ENCODE measurements around the gene MST1. TPM values are rescaled to one million over a fixed set of nuclear protein-coding genes. Genes with fewer than 3 reads are reported as not detected.
"Not testable (repeated sequence)": the region's sequence is repeated elsewhere in the genome, so short reads cannot be mapped to it uniquely, and the experiment has no call there.

The MST1 gene
- total and polyA plus RNA-seq, 9 of the 15 experiments (the other 6 are each of a cell fraction or from before 2014, with no cell fraction given), result 0.08 to 1.8 (median 0.40) TPM

- peaks cover 25% of the 10 kb centered on the region for H3K79me2 ChIP-seq (ENCODE audit: control insufficient read depth, insufficient read depth, low read length)
- ATAC-seq; H3K4me2 ChIP-seq (ENCODE audit: insufficient read depth, low read length); H3K9me1 ChIP-seq (ENCODE audit: control insufficient read depth, insufficient read depth, low read length); BruUV-seq (replicated peaks); H2AFZ ChIP-seq (ENCODE audit: low read depth, low read length); in situ Hi-C loops (cut with MboI); H3K27ac ChIP-seq (ENCODE audit: extremely low read depth, low read depth, low read length); H3K27me3 ChIP-seq (ENCODE audit: control insufficient read depth in 2 of 2, insufficient read depth in 2 of 2, low read length in 2 of 2); H3K9ac ChIP-seq (ENCODE audit: insufficient read depth in 1 of 2, low read depth in 2 of 2, low read length in 2 of 2); H4K20me1 ChIP-seq (replicated peaks; ENCODE audit: control insufficient read depth, insufficient read depth, low read length); intact Hi-C loops (cut with micrococcal nuclease); H3K4me3 ChIP-seq; H3K9me3 ChIP-seq (replicated peaks; ENCODE audit: control insufficient read depth, insufficient read depth, low read depth, low read length); CTCF ChIA-PET (ENCODE audit: low intra/inter-chr PET ratio): not testable (repeated sequence)
- H3K36me3 ChIP-seq (ENCODE audit: control insufficient read depth, insufficient read depth, low read length), result peaks cover 21% of the 10 kb centered on the region; the same call in 2 of the 3 replicates
- WGBS (ENCODE audit: insufficient coverage, low coverage, missing lambda C conversion rate), result 54% methylated on average over 6 of the region's 6 CpGs
- DNase-seq (ENCODE audit: extremely low read depth in 1 of 4, low spot score in 3 of 4) (peak in 1 of 4 experiments; percentile 40), FAIRE-seq (peak; percentile 55)
- H3K4me1 ChIP-seq (replicated peaks in 1 of 2; ENCODE audit: control insufficient read depth in 2 of 2, insufficient read depth in 2 of 2, low read length in 2 of 2), result peaks cover 0 to 13% of the 10 kb centered on the region in 2 experiments; a peak in 4 of 5 replicates
- POLR2A ChIA-PET, result interaction anchor here (0.6 kb wide), 1 partner anchor 667 kb away, joined by 3 read pairs; no protein-coding TSS in a partner anchor
Observed at GRCh38 chr3:49694409-49695070, 5.3 kb upstream of the MST1 start.

- CTCF ChIA-PET (ENCODE audit: low intra/inter-chr PET ratio); BruUV-seq (replicated peaks); H2AFZ ChIP-seq (ENCODE audit: low read depth, low read length); H3K36me3 ChIP-seq (ENCODE audit: control insufficient read depth, insufficient read depth, low read length); H3K27ac ChIP-seq (ENCODE audit: extremely low read depth, low read depth, low read length); FAIRE-seq; H3K9me3 ChIP-seq (replicated peaks; ENCODE audit: control insufficient read depth, insufficient read depth, low read depth, low read length); in situ Hi-C loops (cut with MboI); intact Hi-C loops (cut with micrococcal nuclease); H3K27me3 ChIP-seq (ENCODE audit: control insufficient read depth in 2 of 2, insufficient read depth in 2 of 2, low read length in 2 of 2); H4K20me1 ChIP-seq (replicated peaks; ENCODE audit: control insufficient read depth, insufficient read depth, low read length); ATAC-seq; H3K4me2 ChIP-seq (ENCODE audit: insufficient read depth, low read length); H3K4me3 ChIP-seq; DNase-seq (ENCODE audit: extremely low read depth in 1 of 4, low spot score in 3 of 4); H3K9me1 ChIP-seq (ENCODE audit: control insufficient read depth, insufficient read depth, low read length): not testable (repeated sequence)
- 98% methylated on average over 3 of the region's 3 CpGs for WGBS (ENCODE audit: insufficient coverage, low coverage, missing lambda C conversion rate)
- POLR2A ChIA-PET, result interaction anchor here (0.8 kb wide), 1 partner anchor 151 kb away, joined by 4 read pairs; no protein-coding TSS in a partner anchor
- H3K4me1 ChIP-seq (replicated peaks in 1 of 2; ENCODE audit: control insufficient read depth in 2 of 2, insufficient read depth in 2 of 2, low read length in 2 of 2), result peaks cover 6 to 29% of the 10 kb centered on the region in 2 experiments; a peak in 4 of 5 replicates
- peak overlapping the region in 1 of 2 experiments; percentile 70; a peak in 2 of 4 replicates for H3K9ac ChIP-seq (ENCODE audit: insufficient read depth in 1 of 2, low read depth in 2 of 2, low read length in 2 of 2)
- peaks cover 26% of the 10 kb centered on the region for H3K79me2 ChIP-seq (ENCODE audit: control insufficient read depth, insufficient read depth, low read length)
Observed at GRCh38 chr3:49691481-49691880, 2.2 kb upstream of the MST1 start.
